HG03135 (cell line): ENCODE data around the gene GTF2H4.

Experiments used
- ATAC-seq: cut with Tn5 transposase; IDR thresholded peaks from one replicate; pipeline ENCODE4 v1.9.1; 2021; ENCODE audit warnings: mild to moderate bottlenecking, moderate library complexity; ENCODE audit not compliant: unreplicated experiment

The GTF2H4 gene

DNA sequence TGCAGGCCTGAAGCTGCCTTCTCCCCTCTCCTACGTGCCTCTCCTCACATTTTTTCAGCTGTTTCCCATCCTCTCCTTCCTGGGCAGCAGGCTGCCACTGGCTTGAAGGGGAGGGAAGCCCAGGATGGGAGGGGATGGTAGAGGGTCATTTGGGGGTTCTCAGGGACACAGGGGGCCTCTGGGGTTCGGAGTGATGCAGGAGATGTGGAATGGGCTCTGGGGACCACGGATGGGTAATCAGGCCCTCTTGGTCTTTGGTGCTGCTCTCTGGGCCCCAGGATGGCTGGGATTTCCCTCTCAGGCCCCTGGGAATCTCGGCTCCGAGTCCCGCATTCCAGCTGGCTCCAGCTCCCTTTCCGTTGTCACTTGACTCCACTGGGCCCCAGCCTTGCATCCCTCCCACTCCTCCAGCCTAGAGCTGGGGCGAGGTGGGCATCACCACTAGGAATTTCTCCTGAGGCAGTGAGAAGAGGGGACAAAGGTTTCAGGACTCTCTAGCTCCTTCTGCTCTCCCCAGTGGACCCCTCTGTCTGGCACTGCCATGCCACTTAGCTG is 25.7 kb upstream of the GTF2H4 start:
- no peak for ATAC-seq

DNA sequence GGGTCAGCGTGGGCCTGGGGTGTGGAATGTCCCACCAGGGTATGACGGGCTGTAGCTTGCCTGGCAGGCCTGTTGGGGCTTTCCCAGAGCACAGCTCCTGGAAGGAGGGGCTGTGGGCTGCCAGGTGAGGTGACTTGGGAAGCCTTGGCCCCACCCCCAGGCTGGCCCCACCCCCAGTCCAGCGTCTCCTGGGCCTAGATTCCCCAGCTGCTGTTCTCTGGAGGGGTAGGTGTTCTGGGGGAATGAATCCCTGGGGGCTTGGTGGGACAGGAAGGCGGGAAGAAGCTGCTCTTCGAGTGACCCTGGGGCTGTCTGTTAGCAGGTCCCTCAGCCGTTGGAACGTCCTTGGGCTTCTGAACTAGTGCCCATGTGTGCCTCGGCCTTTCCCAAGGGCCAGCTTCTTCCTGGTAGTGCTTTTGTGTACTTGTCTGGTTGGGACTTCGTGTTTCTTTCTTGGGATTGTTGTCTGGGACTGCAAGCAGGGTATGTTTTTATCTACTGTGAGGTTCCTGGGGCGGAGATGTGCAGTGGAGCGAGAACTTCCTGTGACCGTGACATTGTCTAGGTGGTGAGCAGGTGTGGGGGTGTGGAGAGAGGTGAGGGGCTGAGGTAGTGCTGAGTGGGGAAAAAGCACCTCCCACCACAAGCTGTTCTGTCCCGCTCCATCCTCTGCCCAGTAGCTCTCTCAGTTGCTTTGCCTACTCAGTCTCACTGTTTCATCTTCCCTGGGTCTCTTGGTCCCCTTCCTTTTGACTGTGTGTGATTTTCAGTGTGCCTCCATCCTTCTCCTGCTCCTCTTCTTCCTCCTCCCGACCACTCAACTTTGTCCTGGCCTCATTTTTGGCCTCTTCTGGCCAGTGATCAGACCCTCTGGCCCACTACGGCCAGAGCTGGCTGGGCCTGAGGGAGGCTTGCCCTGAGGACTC is 25.0 kb upstream of the GTF2H4 start:
- ATAC-seq: no peak

DNA sequence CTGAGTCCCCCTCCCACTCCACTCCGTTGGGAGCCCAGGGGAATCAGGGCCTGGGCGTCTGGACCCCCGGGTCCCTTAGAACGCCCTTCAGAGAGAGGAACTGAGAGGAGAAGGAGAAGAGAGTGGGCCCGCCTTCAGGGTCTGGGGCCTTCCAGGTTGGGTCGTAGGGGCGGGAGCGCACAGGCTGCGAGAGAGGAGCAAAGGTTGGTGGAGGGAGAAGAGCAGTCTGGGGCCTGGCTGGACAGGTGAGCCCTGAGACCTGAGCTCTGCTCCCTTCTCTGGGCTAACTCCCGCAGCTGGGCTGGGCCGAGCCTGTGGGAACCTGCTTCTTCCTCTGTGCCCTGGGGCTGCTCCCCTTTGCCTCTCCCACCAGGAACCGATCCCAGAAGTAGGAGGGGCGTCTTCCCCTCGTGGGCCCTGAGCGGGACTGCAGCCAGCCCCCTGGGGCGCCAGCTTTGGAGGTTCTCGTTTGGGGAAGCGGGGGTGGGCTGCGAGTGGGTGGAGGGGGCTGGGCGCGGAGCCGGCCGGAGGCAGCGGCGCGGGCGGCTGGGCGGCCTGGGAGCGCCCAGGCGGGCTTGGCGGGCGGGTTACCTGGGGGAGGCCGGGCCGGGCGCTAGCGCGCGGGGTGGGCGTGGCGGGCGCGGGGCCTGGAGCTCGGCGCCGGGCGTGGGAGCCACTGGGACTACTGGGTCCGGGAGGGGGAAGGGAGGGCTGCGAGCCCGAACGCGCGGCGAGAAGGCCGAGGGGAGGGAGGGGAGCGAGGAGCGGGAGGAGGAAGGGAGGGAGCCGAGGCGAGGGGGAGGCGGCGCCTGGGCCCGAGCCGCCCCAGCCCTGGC is 24.1 kb upstream of the GTF2H4 start, which contains the start of gene DDR1:
Gene DDR1, plus strand, starts transcription at position 835 of the 836 bp plus-strand sequence. CDS start 4,211 bp downstream, outside the sequence.
- ATAC-seq: no peak

DNA sequence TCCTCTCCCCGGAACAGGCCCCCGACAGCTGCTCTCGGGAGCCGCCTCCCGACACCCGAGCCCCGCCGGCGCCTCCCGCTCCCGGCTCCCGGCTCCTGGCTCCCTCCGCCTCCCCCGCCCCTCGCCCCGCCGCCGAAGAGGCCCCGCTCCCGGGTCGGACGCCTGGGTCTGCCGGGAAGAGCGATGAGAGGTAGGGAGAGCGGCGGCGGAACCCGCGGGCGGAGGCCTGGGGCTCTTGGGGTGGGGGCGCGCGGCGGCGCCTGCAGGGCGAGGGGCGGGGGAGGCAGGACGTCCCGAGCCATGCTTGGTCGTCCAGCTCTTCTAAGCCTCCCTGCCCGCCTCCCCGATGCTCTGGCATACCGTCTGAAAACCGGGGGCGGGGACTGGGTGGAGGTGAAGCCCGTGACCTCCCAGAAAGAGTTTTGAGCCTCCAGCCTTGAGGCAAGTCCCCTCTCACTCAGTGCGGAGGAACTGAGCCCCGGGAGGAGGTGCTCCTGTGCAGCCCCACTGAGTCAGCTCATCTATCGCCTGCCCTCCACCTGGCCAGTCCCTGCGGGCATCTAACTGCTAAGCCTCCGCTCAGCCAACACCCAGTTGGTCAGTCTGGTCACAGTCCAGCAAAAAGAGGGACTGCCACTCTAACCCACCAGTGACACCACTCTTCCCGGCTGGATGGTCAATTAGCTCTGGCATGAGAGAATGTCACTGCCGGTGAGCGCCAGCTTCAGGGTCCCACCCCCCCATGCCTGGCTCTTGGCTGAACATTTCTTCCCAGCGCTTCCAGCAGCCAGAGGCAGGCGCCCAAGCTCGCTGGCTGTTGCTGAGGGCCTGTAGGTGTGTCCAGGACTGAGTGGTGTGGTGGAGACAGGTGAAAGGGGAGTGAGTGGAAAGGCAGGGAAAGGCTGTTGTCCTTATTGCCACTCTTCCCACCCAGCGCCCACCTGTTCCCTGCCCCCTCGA is 23.2 kb upstream of the GTF2H4 start:
- no peak for ATAC-seq

DNA sequence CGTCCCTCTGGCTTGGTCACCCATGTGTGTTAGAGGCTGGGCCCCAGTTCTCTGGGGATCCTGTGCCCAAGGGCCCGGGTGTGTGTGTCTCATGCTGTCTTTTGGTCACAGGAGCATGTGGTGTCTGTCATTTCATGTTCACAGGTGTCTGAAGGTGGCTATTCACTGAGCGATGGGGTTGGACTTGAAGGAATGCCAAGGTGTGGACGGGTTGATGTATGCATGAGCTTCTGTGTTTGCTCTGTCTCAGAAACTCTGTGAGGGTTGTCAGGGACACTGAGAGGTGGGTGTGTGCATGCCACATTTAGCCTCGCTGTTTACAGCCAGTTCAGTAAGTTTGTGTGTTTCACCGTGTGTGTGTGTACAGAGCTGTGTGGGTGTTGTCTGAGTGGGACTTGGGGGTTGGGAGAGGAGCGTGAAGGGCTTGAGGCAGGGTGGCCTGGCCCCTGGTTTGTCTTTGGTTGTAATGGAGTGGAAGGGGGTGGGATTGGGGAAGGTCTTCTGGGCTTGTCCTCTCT is 22.5 kb upstream of the GTF2H4 start:
- no peak for ATAC-seq

DNA sequence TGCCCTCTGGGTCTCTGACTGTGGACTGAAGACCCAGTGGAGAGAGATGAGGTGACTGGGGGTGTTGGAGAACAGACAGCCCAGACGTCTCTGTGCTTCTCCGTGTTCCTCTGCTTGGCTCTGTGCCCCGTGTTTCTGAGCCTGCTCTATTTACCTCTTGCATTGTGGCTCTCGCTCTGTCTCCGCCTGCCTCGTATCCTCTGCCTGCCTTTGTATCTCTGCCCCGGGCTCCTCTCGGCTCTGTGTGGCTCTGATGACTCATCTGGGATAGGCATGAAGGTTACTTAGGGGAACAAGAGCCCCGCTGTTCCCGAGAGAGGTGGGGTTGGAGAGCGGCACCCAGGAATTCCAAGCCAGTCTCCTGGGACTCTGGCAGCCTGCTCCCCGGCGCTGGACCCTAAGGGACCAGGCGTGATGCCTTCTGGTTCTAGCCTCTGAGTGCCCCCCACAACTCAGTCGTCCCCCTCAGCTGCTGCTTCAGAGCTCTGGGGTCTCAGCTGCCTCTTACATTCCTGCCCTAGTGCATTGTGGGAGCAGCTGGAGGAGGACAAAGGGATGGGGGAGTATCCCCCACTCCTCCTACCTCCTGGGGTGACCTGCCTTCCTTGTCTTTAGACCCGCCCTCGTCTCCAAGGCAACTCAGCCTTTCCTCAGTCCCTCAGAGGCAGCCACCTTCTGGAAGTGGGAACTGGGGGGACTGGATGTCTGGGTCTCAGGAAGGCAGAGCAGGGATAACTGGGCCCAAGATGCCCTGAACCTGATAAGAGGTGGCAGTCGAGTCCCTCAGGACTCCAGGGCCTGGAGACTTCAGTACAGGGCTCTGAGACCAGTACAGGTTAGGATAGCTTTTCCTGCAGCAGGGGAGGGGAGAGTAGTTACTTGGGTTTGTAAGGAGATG is 21.8 kb upstream of the GTF2H4 start:
- no peak for ATAC-seq

DNA sequence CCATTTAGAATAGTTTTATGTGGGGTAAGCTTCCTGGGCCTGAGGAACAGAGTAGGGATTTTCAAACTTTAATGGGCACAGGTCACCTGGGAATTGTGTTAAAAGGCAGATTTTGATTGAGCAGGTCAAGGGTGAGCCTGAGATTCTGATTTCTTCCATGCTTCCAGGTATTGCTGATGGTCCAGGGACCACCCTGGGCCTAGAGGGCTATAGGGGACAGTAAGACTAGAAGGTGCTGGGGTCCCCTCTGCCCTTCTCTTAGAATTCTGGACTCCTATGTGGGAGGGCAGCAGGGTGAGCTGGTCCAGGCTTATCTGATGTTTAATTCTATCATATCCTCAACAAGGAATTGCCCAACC is 21.1 kb upstream of the GTF2H4 start:
- no peak for ATAC-seq

DNA sequence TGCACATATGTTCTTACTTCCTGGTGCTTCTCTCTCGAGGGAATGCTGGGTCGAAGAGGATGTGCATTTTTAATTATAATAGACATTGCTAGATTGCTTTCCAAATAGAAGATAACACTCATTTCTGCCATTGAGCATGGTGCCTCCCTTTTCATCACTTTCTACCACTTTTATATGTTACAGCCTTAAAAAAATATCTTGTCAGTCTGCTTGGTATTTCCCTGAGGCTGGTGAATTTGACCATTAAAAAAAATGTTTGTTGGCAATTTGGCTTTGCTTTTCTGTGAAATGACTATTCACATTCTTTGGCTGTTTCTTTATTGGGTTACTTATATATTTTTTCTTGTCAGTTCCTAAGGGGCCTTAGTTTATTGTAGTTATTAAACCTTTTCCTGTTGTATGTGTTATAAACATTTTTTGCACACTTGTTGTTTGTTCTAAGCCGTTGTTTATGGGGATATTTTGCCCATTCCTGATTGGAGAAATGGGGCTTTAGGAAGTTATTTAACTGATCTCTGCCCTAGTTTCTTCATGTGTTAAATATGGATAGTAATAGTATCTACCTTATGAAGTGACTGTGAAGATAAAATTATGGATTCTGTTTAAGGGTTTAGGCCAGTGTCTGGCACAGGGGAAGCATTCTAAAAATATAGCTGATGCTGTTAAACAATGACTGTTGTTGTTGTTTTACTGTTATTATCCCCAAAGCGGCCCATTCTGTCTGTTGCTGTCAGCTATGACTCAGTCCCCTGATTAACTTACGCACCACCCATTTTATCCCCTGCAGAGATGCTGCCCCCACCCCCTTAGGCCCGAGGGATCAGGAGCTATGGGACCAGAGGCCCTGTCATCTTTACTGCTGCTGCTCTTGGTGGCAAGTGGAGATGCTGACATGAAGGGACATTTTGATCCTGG is 19.8 kb upstream of the GTF2H4 start:
- no peak for ATAC-seq

DNA sequence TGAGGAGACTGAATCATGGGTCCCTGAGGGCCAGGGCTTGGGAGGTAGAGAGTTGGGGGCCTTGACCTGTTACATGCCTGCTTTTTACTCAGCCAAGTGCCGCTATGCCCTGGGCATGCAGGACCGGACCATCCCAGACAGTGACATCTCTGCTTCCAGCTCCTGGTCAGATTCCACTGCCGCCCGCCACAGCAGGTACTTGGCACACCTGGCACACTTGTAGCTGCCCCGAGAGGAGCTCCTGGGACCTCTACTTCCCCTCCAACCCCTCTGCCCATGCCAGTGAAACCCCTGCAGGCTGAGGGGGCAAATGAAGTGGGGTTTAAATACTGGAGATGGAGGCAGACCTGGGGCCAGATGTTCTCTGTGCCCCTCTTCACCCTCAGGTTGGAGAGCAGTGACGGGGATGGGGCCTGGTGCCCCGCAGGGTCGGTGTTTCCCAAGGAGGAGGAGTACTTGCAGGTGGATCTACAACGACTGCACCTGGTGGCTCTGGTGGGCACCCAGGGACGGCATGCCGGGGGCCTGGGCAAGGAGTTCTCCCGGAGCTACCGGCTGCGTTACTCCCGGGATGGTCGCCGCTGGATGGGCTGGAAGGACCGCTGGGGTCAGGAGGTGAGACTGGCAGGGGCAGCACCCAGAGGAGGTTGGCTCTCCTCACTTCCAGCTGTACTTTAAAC is 19.1 kb upstream of the GTF2H4 start:
- no peak for ATAC-seq

DNA sequence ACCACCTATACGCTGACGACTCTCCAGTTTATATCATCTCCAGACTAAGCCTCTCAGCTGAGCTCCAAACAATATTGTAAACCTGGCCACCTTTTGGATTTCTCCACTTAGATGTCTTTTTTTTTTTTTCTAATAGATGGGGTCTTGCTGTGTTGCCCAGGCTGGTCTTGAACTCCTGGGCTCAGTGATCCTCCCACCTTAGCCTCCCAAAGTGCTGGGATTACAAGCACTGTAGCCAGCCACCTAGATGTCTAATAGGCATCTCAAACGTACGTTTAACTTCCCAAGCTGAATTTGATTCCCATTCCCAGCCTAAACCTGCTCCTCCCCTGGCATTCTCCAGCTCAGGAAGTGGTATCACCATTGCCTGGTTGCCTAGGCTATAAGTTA is 18.5 kb upstream of the GTF2H4 start:
- ATAC-seq: no peak

DNA sequence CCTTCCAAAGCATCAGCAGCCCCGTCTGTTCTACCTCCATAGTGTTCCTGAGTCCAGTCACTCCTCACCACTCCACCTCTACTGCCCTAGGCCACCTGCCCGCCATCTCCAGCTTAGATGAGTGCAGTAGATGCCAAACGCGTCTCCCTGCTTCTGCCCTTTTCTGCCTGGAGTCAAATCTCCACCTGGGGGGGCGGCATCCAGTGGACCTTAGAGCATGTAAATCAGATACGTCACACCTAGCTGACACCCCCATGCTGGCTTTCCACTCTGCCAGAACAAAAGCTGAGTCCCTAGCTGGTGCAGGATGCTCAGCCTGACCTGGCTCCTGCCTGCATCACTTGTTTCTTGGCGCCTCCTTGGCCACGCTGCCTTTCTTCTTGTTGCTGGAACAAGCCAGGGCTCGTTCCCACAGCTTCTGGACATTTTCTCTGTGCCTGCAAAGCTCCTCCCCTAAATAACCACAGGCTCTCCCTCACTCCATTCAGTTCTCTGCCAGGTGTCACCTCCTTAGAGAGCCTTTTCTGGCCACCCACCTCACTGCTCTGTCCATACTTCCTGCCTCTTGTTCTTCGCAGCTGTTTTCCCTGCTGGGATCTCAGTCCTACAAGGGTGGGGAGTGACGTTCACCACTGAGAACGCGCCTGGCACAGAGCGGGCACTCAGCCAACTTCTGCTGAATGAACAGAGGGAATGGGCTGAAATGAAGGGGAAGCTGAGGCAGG is 17.9 kb upstream of the GTF2H4 start:
- no peak for ATAC-seq

DNA sequence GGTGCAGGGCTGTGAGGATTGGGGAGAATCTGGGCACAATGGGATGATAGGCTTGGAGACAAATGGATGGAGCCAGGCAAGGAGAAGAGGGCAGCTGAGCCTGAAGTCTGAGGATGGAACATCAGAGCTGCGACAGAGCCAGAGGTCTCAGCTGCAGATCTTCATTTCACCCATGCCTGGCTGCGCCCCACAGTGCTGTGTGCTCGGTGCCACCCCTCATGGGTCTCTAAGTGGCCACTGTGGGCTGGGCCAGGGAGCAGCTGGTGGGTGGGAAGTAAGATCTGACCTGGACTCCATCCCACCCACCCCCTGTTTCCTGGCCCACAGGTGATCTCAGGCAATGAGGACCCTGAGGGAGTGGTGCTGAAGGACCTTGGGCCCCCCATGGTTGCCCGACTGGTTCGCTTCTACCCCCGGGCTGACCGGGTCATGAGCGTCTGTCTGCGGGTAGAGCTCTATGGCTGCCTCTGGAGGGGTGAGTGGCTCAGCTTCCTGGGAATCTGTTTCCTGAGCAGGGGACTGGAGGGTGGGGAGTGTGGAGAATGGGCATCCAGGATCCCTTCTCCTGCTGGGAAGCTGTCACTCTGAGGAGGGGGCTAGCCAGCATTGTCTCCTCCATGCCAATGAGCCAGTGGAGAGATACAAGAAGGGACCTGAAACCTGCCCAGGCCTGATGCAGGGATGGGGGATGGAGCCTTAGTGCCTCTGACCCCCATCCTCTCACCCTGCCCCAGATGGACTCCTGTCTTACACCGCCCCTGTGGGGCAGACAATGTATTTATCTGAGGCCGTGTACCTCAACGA is 17.2 kb upstream of the GTF2H4 start:
- no peak for ATAC-seq

DNA sequence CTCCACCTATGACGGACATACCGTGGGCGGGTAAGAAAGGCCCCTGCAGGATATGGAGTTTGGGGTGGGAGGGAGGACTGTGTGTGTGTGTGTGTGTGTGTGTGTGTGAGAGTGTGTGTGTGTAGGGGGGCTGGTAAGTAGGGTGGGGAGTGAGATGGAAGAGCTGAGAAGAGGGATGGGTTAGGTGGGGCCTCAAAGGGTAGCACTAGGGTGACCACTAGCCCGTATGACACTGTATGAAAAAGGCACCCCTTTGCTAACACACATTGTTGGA is 16.6 kb upstream of the GTF2H4 start:
- no peak for ATAC-seq

DNA sequence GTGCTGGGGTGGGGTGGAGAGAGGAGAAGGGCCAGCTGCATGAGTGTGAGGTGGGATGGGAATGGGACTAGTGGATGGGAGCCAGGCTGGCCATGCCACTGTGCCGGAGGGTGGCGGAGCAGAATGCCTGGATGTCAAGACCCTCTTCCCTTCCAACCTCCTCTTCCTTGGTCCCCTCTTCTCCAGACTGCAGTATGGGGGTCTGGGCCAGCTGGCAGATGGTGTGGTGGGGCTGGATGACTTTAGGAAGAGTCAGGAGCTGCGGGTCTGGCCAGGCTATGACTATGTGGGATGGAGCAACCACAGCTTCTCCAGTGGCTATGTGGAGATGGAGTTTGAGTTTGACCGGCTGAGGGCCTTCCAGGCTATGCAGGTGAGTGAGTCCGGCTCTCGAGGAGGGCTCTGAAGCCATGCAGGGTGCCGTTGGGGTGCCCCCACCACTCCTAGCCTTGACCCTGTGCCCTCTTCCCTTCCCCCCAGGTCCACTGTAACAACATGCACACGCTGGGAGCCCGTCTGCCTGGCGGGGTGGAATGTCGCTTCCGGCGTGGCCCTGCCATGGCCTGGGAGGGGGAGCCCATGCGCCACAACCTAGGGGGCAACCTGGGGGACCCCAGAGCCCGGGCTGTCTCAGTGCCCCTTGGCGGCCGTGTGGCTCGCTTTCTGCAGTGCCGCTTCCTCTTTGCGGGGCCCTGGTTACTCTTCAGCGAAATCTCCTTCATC is 16.0 kb upstream of the GTF2H4 start:
- ATAC-seq: no peak

DNA sequence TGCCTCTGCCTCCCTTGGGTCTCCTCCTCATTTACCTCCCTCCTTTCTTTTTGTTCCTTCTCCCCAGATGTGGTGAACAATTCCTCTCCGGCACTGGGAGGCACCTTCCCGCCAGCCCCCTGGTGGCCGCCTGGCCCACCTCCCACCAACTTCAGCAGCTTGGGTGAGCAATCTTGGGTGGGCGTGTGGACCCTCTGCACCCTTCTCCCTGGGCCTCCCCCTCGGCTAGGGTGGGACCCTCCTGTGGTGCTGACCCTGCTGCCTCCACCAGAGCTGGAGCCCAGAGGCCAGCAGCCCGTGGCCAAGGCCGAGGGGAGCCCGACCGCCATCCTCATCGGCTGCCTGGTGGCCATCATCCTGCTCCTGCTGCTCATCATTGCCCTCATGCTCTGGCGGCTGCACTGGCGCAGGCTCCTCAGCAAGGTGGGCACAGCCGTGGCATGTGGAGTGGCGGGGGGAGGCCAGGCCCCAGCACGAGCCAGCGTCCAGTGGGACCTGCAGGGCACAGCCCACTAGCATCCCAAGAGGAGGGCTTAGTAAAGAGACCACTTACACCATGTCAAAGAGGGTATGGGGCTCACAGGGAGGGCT is 14.9 kb upstream of the GTF2H4 start:
- no peak for ATAC-seq
